AG09319 (cell line): ENCODE data around the gene TRIM16.
"Not testable (repeated sequence)": the region's sequence is repeated elsewhere in the genome, so short reads cannot be mapped to it uniquely, and the experiment has no call there.

Experiments used
- DNase-seq: peaks from one replicate; pipeline ENCODE4 v3.0.0-alpha.2; 2010; ENCODE audit warnings: low read depth; ENCODE audit errors: extremely low read depth
- TF ChIP-seq, protein P1 (sequence below): IDR thresholded peaks from 2 replicates; pipeline ENCODE4 v1.5.1; 2011; ENCODE audit warnings: low read depth, mild to moderate bottlenecking, inconsistent platforms, low read length, moderate library complexity

Gene TRIM16

DNA sequence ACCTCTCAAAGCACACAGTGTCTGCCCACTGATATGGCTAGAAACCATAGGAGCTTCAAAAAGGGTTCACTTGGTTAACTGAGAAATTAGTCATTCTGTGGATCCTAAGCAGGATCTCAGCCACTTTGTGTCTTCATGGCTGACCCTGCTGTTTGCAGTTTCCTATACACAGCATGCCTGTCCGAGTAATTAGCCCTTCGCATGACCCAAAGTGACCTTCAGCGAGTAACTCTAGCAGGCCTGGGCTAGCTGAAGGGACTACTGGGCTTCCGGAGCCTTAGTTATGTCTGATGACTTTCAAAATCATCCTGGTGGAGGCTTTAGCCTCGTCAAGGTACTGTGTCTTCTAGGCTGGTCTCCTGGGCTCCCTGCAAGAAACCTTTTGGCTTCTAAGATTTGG is 35.7 kb downstream of the TRIM16 start:
- DNase-seq = no peak
- TF ChIP-seq, protein P1, sequence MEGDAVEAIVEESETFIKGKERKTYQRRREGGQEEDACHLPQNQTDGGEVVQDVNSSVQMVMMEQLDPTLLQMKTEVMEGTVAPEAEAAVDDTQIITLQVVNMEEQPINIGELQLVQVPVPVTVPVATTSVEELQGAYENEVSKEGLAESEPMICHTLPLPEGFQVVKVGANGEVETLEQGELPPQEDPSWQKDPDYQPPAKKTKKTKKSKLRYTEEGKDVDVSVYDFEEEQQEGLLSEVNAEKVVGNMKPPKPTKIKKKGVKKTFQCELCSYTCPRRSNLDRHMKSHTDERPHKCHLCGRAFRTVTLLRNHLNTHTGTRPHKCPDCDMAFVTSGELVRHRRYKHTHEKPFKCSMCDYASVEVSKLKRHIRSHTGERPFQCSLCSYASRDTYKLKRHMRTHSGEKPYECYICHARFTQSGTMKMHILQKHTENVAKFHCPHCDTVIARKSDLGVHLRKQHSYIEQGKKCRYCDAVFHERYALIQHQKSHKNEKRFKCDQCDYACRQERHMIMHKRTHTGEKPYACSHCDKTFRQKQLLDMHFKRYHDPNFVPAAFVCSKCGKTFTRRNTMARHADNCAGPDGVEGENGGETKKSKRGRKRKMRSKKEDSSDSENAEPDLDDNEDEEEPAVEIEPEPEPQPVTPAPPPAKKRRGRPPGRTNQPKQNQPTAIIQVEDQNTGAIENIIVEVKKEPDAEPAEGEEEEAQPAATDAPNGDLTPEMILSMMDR = no peak

DNA sequence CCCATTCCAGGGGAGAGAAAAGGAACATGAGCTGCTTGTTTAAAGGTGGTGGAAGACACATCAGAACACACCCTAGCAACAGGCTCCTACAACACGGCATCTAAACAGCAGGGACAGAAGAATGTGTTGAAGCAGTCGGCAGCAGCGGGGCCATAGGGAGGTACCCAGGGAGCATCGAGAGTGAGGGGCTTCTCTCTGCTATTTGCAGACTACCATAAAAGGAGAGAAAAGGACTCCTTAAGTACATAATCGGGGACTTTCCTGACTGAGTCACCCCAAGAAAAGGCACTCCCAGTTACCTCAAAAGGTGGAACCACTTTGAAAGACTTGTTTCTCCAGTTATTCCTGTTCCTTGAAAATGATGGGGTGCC is 38.2 kb downstream of the TRIM16 start:
- DNase-seq = peak; percentile 22

DNA sequence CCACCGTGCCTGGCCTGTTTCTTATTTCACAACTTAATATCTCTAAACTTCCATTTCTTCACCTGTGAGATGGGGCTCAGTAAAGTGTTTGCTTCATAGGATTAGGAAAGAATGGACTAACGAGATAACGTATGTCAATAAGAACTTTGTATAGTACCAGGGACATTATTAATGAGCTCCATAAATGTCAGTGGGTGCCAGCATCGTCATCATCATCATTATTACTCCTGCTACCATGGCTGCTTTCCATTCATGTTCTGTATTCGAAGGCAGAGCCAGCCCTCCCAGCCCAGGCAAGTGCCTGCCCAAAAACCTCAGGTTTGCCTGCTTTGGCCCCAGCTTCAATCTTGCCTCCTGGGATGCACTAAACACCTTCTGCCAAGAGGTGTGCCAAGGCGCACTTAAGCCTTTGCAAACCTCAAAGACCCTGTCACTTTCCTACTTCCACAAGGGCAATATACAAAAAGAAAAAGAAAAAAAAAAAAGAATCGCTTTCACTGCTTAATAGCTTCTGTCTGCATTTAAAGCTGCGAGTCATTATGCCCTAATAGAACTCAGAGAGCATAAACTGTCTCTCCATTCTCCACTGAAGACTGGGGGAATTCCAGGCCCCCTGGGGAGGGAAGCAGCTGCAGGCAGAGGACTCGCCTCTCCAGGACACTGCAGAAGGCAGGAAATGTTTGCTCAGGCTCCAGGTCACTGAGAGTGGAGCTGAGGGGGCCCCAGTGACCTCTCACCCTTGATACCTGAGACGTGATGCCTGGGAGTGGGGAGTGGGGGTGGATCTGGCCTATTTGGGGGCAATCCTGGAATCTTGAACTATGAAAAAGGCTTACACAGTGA is 38.8 kb downstream of the TRIM16 start:
- not testable (repeated sequence) for DNase-seq

DNA sequence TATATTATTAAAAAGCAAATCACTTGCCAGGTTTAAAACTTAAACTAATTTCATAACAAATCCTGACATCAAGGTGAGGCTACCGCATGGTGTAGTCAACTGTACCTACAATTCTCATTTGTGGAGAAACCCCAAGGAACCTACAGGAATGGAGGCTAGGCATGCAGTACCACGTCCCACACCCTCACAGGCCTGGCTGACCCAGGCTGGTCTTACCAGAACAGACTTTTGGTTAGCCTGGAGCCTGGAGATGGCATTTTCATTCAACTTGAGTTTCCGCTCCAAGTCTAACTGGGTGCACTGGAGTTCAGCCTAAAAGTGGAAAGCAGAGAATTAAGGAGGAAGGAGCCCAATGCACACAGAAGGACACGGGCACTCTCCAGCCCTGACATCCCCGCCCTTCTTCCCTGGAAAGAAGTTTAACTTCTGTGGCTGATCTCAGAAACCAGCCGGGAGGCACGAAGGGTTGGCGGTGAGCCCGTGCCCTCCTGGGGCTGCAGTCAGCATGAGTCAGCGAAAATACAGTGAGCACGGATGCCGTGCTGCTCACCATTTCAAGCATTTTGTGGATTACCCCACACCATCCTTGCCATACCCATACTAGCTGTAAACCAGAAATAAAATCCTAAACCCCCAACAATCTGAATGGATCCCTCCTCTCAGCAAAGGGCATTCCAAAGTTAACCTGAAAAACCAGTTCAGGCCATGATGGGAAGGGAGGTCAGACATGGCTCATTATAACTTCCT is 41.4 kb downstream of the TRIM16 start:
- not testable (repeated sequence) for DNase-seq

DNA sequence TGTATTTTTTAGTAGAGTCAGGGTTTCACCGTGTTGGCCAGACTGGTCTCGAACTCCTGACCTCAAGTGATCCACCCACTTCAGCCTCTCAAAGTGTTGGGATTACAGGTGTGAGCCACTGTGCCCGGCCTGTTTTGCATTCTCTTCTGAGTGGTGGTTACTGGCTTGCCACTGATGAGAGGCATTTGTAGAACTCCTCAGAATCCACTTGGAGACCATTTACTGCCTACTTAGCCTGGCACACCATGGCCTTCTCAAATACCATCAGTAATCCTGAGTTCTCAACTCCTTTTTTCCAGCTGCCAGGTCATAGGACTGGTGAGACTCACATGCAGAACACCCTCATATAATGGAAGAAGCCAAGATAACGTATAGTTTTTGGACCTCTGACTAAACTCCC is 42.1 kb downstream of the TRIM16 start:
- DNase-seq = not testable (repeated sequence)

DNA sequence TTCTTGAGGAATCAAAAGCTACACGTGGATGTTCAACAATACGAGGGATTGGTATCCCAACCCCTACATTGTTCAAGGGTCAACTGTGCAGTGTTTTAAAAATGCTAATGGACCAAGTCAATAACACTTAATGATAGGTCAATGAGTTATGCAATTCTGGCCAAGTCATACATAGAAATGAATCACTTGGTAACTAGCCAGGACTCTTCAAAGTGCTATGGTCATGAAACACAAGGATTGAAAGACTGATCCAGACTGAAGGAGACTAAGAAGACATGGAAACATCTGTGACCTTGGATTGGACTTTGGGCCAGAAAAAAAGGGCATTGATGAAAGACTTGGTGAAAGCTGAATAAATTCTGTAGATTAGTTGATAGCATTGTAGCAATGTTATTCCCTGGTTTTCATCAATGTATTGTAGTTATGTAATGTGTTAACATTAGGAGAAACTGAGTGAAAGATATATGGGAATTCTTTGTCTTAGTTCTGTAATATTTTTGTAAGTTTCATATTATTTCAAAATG is 53.1 kb downstream of the TRIM16 start:
- not testable (repeated sequence) for DNase-seq

DNA sequence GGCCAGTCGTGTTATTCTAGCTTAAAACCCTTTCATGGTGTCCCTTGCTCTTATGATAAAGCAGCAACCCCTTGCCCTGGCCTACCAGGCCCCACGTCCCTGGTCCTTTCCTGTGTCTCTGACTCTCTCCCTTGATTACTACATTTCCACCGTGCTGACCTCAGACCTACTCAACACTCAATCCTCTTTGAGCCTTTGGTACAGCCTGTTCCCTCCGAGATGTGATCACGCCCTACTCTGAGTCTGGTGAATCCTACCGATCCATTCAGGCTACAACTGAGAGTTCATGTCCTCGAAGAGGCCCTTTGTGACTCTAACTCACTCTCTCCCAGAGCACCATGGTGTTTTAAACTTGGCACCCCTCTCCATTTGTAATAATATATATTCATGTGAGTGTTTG is 54.1 kb downstream of the TRIM16 start:
- DNase-seq = not testable (repeated sequence)

DNA sequence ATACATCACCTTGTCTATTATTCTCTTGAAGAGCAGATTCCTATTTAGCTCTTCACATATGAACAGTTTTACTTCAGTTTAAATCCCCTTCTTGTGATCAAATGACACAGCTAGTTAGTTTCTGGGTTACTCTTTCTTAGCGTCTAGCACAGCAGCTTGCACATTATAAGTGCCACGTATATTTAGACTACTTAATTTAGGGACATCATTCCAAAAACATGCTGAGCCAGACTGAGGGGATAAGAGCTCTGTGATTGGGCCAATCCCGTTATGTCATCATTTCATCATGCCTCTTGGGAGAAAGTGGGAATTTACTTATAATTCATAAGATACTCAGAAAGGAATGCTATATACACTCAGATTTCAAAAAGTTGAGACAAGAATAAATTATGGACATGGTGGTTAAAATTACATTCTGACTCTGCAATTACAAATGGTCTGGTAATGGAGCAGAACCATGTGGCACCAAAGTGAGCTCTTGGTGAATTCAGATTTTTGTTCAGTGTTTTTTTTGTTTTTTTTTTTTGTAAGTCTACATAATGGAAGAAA is 60.4 kb downstream of the TRIM16 start:
- DNase-seq = not testable (repeated sequence)

DNA sequence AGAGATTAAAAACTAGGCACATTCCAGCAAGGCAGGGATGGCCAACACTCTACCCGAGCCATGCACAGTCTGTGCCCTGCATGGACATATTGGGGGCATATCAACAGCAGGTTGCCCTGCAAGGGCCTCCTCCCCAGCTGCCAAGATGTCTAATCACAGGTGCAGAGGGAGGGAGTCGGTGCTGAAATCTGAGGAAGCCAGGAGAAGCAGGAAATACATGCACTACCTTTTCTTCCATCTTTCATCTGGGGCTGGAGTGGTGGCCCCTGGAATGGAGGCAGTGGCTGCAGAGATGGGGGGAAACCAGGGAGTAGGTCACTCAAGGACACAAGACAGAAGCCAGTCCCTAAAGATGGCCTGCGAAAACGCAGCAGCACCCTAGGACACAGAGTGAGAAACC is 60.9 kb downstream of the TRIM16 start:
- not testable (repeated sequence) for DNase-seq

DNA sequence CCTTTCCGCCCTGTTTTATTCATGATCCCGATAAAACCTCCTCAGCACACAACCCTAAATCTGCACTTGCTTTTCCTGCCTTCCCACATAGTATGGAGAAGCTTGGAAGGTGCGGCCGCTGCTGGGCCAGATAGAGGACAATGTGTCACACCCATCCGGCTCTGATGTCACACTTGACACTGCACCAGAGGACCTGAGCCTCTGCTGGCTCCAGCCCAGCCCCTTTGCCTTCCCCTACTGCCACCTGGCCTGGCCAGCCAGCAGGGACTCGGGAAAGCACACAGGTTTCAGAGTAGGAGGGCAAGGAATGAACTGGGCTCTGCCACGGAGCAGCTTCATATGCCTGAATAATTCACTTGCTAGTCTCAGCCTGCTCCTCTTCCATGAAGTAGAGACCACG is 62.0 kb downstream of the TRIM16 start:
- DNase-seq = not testable (repeated sequence)

DNA sequence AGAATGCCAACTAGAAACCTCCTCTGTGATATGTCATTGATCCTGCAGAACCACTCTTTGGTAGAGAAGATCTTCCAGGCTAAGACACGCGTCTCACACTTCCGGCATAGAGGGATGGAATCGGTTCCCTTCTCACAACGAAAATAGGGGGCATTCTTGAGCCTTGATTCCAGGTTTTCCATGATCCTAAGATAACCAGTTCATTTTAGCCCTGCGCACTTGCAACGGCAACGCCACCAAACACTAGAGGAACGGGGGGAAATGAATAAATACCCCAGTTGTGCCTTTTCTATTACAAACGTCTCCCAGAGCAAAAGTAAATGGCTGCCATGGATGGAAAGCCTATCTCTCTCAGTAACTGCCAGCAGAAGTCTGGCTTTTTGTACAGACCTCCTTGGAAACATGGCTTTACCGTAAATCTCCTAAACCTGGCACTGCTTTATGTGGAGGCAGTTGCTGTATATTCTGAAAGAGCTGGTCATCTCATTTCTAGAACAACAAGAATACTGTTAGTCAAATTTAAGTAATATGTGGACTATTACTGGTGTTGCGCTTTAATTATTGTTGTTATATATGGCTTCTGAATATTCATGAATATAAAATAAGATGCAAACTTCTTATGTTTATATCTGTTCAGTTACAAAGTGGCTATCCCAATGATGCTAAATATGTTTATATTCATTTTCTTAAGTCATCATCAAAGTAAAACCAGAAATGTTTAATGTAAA is 64.6 kb downstream of the TRIM16 start, which contains the start of gene FBXW10B:
FBXW10B (minus strand) TSS at position 374 of the 728 bp plus-strand sequence; CDS start at position 182, 192 bp downstream.
- DNase-seq = not testable (repeated sequence)

DNA sequence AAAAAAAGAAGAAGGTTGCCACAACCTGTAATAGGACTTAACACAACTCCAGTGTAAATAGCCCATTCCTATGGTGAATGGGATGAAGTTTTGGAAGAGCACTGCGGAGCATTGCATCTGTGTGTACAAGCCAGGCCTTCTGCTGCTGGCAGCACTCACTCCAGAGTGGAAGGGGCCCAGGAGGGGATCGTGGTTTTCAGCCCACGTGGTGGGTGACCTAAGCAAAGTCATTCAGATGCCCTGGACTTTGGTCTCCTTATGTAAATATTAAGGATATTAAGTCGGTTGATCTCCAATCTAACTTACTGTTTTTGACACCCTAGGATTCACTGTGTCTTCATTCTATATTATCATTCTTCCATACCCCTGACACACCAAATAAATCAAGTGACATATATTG is 67.3 kb downstream of the TRIM16 start:
- not testable (repeated sequence) for DNase-seq

DNA sequence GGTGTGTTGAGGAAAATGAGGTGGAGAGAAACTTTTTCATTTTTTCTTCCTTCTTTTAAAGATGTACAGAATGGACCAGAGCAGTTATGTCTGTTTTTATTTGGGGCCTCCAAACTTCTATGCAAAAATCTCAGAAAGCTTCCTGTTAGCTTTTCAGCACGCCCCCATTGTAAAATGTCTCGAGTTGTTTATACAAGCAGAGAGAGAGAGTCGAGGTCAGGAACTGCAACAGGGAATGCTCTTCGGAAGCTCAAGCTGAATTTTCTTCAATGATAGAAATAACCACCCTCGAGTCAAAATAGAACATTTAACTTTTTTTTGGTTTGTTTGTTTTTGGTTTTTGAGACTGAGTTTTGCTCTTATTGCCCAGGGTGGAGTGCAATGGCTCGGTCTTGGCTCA is 68.3 kb downstream of the TRIM16 start:
- not testable (repeated sequence) for DNase-seq

DNA sequence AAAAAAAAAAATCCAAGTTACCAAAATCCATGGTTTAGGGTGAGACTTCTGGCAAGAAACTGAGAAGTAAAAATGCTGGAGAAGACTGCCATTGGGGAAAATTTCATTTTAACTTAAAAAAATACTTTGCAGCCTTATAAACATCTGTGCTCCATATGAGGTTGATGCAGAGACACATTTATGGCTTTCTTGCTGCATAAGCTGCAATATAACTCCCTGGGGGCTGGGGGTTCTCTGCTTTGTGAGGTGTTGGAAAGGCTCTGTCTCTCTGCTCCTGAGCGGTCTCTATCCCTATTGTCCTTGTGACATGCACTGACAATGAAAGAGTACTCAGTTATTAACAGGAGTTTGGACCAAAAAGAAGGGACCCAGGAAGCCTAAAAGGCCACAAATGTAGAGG is 71.0 kb downstream of the TRIM16 start:
- DNase-seq = not testable (repeated sequence)

DNA sequence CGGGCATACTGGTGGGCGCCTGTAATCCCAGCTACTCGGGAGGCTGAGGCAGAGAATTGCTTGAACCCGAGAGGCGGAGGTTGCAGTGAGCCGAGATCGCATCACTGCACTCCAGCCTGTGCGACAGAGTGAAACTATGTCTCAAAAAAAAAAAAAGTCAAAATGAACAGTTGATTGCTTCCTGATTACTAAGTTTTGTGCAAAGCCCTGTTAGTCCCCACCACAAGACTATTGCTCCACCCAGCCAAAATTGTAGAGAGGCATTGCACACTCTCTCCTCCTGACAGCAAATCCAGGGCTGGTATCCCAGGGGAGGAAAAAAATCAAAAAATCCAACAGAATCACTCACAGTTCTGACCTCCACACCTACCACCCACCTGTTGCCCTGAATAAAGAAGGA is 91.2 kb downstream of the TRIM16 start:
- not testable (repeated sequence) for DNase-seq

DNA sequence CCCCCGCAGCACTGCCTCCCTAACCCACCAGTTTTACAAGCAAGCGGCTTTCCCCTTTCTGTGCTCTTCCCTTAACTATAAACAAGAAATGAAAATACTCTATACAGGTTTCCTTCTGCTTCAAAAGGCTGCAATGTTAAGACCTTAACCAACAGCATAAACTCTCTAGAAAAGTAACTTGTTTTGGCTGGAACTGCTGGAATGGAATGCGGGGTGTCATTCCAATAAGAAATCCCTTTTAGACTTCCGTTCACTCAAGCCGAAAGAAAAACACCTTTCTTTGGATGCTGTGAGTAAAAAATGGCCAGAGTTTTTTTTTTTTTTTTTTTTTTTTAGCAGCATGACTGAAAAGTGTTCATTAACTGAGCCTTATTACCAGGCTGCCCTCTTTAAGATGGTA is 92.1 kb downstream of the TRIM16 start:
- DNase-seq = not testable (repeated sequence)

DNA sequence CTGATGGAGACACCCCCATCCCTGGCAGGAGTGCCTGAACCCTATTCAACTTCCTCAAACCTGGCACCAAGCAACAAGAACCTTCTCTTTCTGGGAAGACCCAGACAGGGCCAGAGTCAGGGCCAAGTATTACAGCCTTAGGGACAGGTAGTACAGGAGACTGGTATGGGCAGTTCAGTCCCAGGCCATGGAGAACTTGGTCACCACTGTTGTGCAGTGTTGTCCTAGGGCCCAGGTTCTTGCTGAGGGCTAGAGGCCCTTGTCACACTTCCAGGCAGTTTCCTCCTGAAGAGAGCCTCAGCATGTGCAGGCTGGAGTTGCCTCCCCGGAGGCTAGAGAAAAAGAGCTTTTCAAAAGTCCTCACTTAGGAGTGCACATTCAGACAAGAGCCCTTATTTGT is 93.3 kb downstream of the TRIM16 start:
- not testable (repeated sequence) for DNase-seq

DNA sequence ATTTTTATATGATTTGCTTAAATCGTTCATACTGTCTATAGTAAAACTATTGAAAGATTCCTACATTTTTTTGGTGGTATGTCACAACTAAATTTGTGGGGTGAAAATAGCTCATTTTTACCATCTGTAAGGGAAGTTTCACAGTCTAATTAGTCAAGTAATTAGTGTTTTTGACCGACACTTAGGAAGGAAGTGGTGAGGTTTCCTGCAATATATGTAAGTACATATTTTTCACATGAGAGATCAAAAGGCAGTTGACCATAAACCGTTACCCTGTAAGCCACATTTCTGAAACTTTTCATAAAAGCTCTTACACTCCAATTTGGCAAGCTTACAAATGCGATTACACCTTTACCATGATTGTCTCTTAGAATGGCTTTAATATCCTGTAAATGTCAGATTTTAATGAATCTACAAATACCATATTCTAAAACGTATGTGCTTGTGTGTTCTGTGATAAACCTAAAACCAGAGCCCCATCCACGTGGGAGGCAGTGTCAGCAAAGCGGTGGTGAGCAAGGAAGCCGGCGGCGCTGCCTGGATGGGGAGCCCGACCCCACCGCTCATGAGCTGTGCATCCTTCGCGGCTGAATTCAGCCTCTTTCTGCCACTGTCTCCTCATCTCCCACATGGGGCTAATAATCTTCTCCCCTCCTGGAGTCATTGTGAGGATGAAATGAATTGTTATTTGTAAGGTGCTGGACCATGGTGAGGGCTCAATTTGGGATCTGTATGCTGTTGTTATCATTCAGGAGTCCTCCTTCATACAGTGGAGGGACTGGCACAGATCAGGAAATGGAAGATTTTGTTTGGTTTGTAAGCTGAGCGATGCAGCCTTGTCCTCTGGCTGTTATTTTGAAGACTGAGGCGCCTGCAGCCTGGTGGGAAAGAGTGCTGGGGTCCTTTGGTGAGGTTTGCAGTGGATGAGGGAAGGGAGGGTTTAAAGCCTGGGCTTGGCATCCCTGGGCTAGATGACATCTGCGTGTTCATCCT is 94.3 kb downstream of the TRIM16 start:
- DNase-seq = not testable (repeated sequence)
